ENCODE measurements around the gene CARD11. TPM values are rescaled to one million over a fixed set of nuclear protein-coding genes. Genes with fewer than 3 reads are reported as not detected.
A peak's percentile ranks its signal among the peaks of the same experiment; 100 is the strongest.

The CARD11 gene
- total RNA-seq, 1 donor from 2014 or later: 5.7 TPM

DNA sequence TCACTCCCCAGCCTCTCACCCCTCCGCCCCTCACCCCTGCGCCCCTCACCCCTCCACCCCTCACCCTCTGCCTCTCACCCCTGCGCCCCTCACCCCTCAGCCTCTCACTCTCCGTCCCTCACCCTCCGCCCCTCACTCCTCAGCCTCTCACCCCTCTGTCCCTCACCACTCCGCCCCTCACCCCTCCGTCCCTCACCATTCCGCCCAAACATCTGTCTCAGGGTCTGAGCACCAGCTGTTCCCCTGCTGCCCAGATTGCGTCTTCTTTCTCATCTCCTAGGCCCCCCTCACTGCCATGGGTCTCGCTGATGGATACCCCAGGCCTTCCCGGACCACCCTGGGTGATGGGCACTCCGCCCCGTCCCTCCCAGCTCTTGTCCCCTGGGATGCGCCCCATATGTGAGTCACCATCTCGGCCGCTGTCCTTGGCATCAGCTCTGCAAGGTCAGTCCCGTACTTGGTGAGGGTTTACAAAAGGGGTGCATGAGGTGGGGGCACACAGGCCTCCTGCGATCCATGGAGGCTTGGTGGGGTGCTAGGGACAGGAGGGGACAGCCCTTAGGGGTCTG lies 134.1 kb downstream of the CARD11 start:
- no peak for DNase-seq
- no peak overlapping the region for H3K27ac ChIP-seq
- no peaks in the 10 kb centered on the region for H3K36me3 ChIP-seq
- no peaks in the 10 kb centered on the region for H3K9me3 ChIP-seq
- TF ChIP-seq, protein P1, sequence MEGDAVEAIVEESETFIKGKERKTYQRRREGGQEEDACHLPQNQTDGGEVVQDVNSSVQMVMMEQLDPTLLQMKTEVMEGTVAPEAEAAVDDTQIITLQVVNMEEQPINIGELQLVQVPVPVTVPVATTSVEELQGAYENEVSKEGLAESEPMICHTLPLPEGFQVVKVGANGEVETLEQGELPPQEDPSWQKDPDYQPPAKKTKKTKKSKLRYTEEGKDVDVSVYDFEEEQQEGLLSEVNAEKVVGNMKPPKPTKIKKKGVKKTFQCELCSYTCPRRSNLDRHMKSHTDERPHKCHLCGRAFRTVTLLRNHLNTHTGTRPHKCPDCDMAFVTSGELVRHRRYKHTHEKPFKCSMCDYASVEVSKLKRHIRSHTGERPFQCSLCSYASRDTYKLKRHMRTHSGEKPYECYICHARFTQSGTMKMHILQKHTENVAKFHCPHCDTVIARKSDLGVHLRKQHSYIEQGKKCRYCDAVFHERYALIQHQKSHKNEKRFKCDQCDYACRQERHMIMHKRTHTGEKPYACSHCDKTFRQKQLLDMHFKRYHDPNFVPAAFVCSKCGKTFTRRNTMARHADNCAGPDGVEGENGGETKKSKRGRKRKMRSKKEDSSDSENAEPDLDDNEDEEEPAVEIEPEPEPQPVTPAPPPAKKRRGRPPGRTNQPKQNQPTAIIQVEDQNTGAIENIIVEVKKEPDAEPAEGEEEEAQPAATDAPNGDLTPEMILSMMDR (IDR thresholded peaks at IDR 0.05): no peak
- ATAC-seq: no peak
- H3K4me1 ChIP-seq: no peaks in the 10 kb centered on the region
- no peaks in the 10 kb centered on the region for H3K27me3 ChIP-seq (ENCODE audit: low read depth)
- intact Hi-C loops (cut with DNase I): no loop called here
- no peak overlapping the region for H3K4me3 ChIP-seq

DNA sequence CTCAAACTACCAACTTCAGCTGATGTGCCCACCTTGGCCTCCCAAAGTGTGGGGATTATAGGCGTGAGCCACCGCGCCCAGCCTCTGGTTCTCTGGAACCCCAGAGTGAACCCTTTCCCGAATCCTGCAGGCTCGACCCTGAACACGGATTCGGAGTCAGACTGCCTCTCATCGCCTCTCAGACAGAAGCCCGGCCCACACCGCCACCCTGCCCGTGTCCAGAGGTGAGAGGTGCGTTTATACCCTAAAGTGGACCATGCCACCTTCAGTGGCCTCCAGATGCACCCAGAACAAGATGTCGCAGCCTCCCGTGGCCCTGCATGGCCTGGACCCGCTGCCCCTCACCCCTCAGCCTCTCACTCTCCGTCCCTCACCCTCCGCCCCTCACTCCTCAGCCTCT lies 134.6 kb downstream of the CARD11 start:
- H3K27me3 ChIP-seq (ENCODE audit: low read depth): no peaks in the 10 kb centered on the region
- H3K4me3 ChIP-seq: no peak overlapping the region
- H3K4me1 ChIP-seq: no peaks in the 10 kb centered on the region
- H3K27ac ChIP-seq: no peak overlapping the region
- intact Hi-C loops (cut with DNase I): no loop called here
- DNase-seq (no peak), ATAC-seq (no peak)
- H3K36me3 ChIP-seq: no peaks in the 10 kb centered on the region
- no peaks in the 10 kb centered on the region for H3K9me3 ChIP-seq
- TF ChIP-seq, protein P1 (IDR thresholded peaks at IDR 0.05): no peak

DNA sequence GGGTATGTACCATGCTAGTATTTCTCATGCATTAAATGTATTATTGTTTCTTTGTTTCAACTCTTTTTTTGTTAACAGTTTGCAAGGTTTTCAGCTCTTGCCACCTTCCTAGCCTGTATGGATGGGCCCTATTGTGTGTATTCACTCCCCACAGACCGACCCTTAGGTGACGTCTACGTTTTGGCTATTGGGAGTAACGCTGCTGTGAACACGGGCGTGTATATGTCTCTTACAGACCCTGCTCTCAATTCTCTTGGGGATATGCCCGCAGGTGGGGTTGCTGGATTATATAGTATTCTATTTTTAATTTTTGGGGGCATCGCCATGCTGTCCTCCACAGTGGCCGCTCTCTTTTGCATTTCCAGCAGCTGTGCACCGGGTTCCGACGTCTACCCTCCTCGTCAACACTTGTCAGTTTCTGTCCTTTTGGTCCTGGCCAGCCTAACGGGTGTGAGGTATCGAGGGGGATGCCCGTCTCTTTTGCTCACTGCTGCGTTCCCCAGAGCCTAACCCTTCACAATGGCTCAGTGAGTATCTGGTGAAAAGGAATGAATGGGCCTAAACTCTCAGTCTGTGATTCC lies 135.5 kb downstream of the CARD11 start:
- no peaks in the 10 kb centered on the region for H3K9me3 ChIP-seq
- H3K4me1 ChIP-seq: no peaks in the 10 kb centered on the region
- H3K27ac ChIP-seq: no peak overlapping the region
- H3K4me3 ChIP-seq: no peak overlapping the region
- H3K36me3 ChIP-seq: no peaks in the 10 kb centered on the region
- H3K27me3 ChIP-seq (ENCODE audit: low read depth): no peaks in the 10 kb centered on the region
- no peak for DNase-seq
- intact Hi-C loops (cut with DNase I): no loop called here
- no peak for ATAC-seq
- TF ChIP-seq, protein P1 (IDR thresholded peaks at IDR 0.05): no peak

DNA sequence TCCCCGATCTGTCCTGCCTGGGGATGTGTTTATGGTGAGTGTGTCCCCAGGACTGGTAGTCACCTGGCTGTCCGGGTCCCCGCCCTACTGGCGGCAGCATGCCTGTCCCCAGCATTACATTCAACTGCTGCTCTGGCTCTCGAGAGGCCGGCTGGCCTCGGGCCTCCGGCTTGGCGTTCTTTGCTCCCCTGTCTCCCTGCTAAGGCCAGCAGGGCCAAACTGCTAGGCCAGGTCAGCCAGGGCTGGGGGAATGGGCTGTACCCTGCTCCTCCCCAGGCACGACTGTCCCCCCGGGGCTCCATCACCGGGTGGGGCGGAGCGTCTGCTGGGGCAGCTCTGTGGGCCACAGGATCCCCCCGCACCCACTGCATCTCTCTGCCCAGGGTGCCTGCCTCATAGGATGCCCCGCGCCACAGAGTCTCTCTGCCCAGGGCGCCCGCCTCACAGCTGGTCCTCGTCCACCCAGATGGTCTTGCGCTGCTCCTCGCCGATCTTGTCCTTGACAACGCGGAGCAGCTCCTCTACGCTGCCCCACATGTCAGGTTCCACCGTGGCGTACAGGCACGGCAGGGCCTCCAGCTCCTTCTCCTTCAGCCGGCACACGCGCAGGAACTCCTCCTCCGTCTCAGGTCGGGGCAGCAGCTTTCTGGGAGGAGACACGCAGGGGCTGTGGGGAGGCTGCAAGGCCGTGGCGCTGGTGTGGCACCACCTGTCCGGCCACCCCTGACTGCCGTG lies 137.3 kb downstream of the CARD11 start:
- Histone ChIP-seq H3K36me3 (no peaks in the 10 kb centered on the region), H3K4me1 (no peaks in the 10 kb centered on the region), H3K4me3 (no peak overlapping the region), H3K27ac (no peak overlapping the region), H3K9me3 (no peaks in the 10 kb centered on the region), H3K27me3 (ENCODE audit: low read depth) (no peaks in the 10 kb centered on the region)
- no peak for DNase-seq
- TF ChIP-seq, protein P1 (IDR thresholded peaks at IDR 0.05): no peak
- ATAC-seq: peak in 1 of 2 donors; percentile 8
- intact Hi-C loops (cut with DNase I): no loop called here

DNA sequence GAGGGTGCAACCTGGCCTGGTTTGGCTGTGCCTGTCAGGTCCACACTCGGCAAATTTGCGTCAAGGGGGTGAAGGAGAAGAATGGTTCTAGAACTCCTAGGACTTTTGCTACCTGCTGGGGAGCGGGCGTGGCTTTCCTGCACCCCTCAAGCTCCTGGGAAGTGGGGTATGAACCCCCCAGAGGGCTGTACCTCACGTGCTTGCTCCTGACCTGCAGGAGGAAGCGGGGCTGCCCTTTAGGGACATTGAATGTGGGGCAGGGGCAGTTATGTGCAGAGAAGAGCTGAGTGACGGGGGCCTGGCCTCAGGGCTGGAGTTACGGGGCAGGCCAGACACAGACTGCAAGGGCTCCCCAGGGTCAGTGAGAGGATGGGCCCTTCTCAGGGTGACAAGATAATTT lies 138.2 kb downstream of the CARD11 start:
- ATAC-seq: no peak
- TF ChIP-seq, protein P1 (IDR thresholded peaks at IDR 0.05): no peak
- Histone ChIP-seq H3K4me1 (no peaks in the 10 kb centered on the region), H3K4me3 (no peak overlapping the region), H3K36me3 (no peaks in the 10 kb centered on the region), H3K27me3 (ENCODE audit: low read depth) (no peaks in the 10 kb centered on the region), H3K27ac (no peak overlapping the region), H3K9me3 (no peaks in the 10 kb centered on the region)
- intact Hi-C loops (cut with DNase I): no loop called here
- no peak for DNase-seq
